Measurements from ENCODE around the gene CLDN9.

The CLDN9 gene

GRCh38 chr16:2974319-2975056 is 38.2 kb upstream of the CLDN9 start:
- DNase-seq = no peak

GRCh38 chr16:2975161-2975795 is 37.4 kb upstream of the CLDN9 start:
- DNase-seq = no peak

- no peak for DNase-seq
Observed at GRCh38 chr16:2976201-2976600, 36.5 kb upstream of the CLDN9 start.

- DNase-seq = no peak
Observed at GRCh38 chr16:2976673-2977072, 36.0 kb upstream of the CLDN9 start.

- no peak for DNase-seq
Observed at GRCh38 chr16:2977440-2977839, 35.3 kb upstream of the CLDN9 start.

- no peak for DNase-seq
Observed at GRCh38 chr16:2979669-2980226, 33.0 kb upstream of the CLDN9 start.

GRCh38 chr16:2980227-2981176 is 32.2 kb upstream of the CLDN9 start, which contains the start of gene PKMYT1:
PKMYT1 (minus strand) TSS chr16:2980446; CDS start chr16:2979657, 789 bp downstream.
- DNase-seq = no peak

- no peak for DNase-seq
Observed at GRCh38 chr16:2981177-2981898, 31.4 kb upstream of the CLDN9 start.

GRCh38 chr16:2981899-2982250 is 30.8 kb upstream of the CLDN9 start:
- no peak for DNase-seq

- no peak for DNase-seq
Observed at GRCh38 chr16:2982402-2982801, 30.3 kb upstream of the CLDN9 start.

- no peak for DNase-seq
Observed at GRCh38 chr16:2983706-2984136, 29.0 kb upstream of the CLDN9 start.

- DNase-seq = no peak
Observed at GRCh38 chr16:2985462-2985861, 27.3 kb upstream of the CLDN9 start.

GRCh38 chr16:2985893-2986355 is 26.8 kb upstream of the CLDN9 start:
- DNase-seq = no peak

- no peak for DNase-seq
Observed at GRCh38 chr16:2986623-2987188, 26.0 kb upstream of the CLDN9 start.

- DNase-seq = no peak
Observed at GRCh38 chr16:2987286-2987685, 25.4 kb upstream of the CLDN9 start.

GRCh38 chr16:2987833-2988232 is 24.9 kb upstream of the CLDN9 start:
- no peak for DNase-seq

- no peak for DNase-seq
Observed at GRCh38 chr16:2988590-2989099, 24.1 kb upstream of the CLDN9 start.

GRCh38 chr16:2990891-2991290 is 21.8 kb upstream of the CLDN9 start:
- no peak for DNase-seq

- no peak for DNase-seq
Observed at GRCh38 chr16:2991566-2992261, 21.0 kb upstream of the CLDN9 start.

- no peak for DNase-seq
Observed at GRCh38 chr16:2992383-2993081, 20.2 kb upstream of the CLDN9 start.
